Loucy (cell line): ENCODE data around the gene PLA2G2C.
"Not testable (repeated sequence)": the region's sequence is repeated elsewhere in the genome, so short reads cannot be mapped to it uniquely, and the experiment has no call there.

ENCODE experiments used
- CTCF ChIP-seq: fragments of 200-600 bp; sonication (generic); conservative IDR thresholded peaks from 2 replicates; pipeline ENCODE4 v1.5.1; 2014; ENCODE audit warnings: mild to moderate bottlenecking, antibody characterized with exemption, low read length
- EZH2phosphoT487 ChIP-seq: fragments of 200-600 bp; IDR thresholded peaks from 2 replicates; pipeline ENCODE4 v1.6.1; 2018; ENCODE audit warnings: antibody characterized with exemption, mild to moderate bottlenecking, moderate library complexity, borderline replicate concordance

GRCh38 chr1:20219053-20219452 lies 32.7 kb upstream of the PLA2G2C start:
- not testable (repeated sequence) for TF ChIP-seq CTCF, EZH2phosphoT487
